Measurements from ENCODE around the gene TCF7L1. TPM values are rescaled to one million over a fixed set of nuclear protein-coding genes. Genes with fewer than 3 reads are reported as not detected.

TCF7L1 gene
- total and polyA plus RNA-seq, 9 of the 15 experiments (the other 6 are each of a cell fraction or from before 2014, with no cell fraction given), result 0.03 to 0.11 (median 0.07) TPM; not detected in 5

DNA sequence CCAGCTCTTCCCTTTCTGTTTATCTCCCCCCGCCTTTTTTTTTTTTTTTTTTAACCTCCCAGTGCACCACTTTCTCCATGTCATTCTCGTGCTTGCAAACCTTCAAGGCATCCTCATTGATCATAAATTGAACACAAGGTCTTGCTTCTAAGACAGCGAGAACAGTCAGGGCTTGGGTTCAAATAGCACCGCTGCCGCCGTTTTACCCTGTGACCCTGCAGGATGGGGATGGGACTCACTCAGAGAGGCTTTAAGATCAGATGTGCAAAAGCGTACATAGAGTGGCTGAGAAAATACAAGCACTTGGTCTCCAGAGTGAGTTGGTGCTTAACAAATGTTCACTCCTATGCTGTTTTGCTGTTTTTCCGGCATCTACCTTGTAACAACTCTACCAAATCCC is 93.6 kb downstream of the TCF7L1 start (continued):
- no peak for TF ChIP-seq HLTF (IDR thresholded peaks at IDR 0.05)
- no peak for TF ChIP-seq ZNF408 (CRISPR knock-in tag; IDR thresholded peaks at IDR 0.05; ENCODE audit: low read depth)
- no peak for TF ChIP-seq MXI1 (IDR thresholded peaks at IDR 0.05; ENCODE audit: low read depth, low read length)
- TF ChIP-seq RNF2 (IDR thresholded peaks at IDR 0.05), result no peak
- no peak for TF ChIP-seq ZFP30 (CRISPR knock-in tag; IDR thresholded peaks at IDR 0.05; ENCODE audit: borderline replicate concordance)
- no peak for TF ChIP-seq SFPQ (IDR thresholded peaks at IDR 0.05; ENCODE audit: low read depth, low read length)
- no peak for TF ChIP-seq LEF1 (IDR thresholded peaks at IDR 0.05)
- TF ChIP-seq MCM3 (IDR thresholded peaks at IDR 0.05), result no peak
- no peak for TF ChIP-seq ZNF449 (CRISPR knock-in tag; IDR thresholded peaks at IDR 0.05)
- no peak for TF ChIP-seq ZNF583 (CRISPR knock-in tag; IDR thresholded peaks at IDR 0.05)
- no peak for TF ChIP-seq GABPB1 (CRISPR knock-in tag; IDR thresholded peaks at IDR 0.05)

Measured in K562 (cell line).